Measurements from ENCODE around the gene TMED8. TPM values are rescaled to one million over a fixed set of nuclear protein-coding genes. Genes with fewer than 3 reads are reported as not detected.

Gene TMED8
- total and polyA plus RNA-seq, 12 donors, result 4.8 to 23.6 (median 19.9) TPM

- no peak for DNase-seq
- Histone ChIP-seq H3K9me3 (replicated peaks in 1 of 3) (no peaks in the 10 kb centered on the region), H3K4me3 (no peak overlapping the region), H3K27ac (no peak overlapping the region), H3K4me1 (replicated peaks in 1 of 2) (peaks cover 7 to 16% of the 10 kb centered on the region in 2 donors), H3K36me3 (replicated peaks in 1 of 2) (no peaks in the 10 kb centered on the region), H3K27me3 (no peaks in the 10 kb centered on the region)
- no peak for TF ChIP-seq CTCF (IDR thresholded peaks at IDR 0.05)
- no peak for TF ChIP-seq POLR2A (IDR thresholded peaks at IDR 0.05)
- intact Hi-C loops (cut with DNase I), result loop anchor here in 1 of 2 donors (10.0 kb wide), 1 partner anchor 51 kb away; the partner anchor contains the start of genes SAMD15 and TMED8
- 89 to 100% (median 94%) methylated on average over 2 to 3 of the region's 3 CpGs for WGBS, 4 donors
These were observed 52.6 kb downstream of the TMED8 start for GRCh38 chr14:77324289-77324688.

DNA sequence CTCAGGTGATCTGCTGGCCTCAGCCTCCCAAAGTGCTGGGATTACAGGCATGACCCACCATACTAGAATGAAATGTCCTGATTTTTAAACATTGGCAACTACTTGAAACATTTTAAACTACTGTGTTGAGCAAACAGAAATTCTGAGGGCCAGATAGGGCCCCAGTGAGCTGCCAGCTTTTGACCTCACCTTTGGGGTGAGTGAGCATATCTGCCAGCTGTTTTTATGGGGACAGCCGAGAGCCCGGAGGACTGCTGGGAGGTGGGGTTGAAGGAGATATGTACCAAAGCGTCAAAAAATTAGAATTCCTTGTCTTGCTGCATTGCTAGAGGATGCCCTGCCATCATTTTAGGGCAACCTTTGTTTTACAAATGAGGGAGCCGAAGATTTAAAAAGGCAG is 53.3 kb downstream of the TMED8 start:
- intact Hi-C loops (cut with DNase I), result loop anchor here in 1 of 2 donors (10.0 kb wide), 1 partner anchor 51 kb away; the partner anchor contains the start of genes SAMD15 and TMED8
- no peak for DNase-seq
- Histone ChIP-seq H3K27ac (no peak overlapping the region), H3K27me3 (no peaks in the 10 kb centered on the region), H3K9me3 (replicated peaks in 1 of 3) (no peaks in the 10 kb centered on the region), H3K4me1 (replicated peaks in 1 of 2) (peaks cover 8 to 19% of the 10 kb centered on the region in 2 donors), H3K36me3 (replicated peaks in 1 of 2) (no peaks in the 10 kb centered on the region), H3K4me3 (no peak overlapping the region)
- 81 to 87% (median 84%) methylated on average over 4 of the region's 4 CpGs for WGBS, 4 donors
- TF ChIP-seq POLR2A (IDR thresholded peaks at IDR 0.05) (no peak), CTCF (IDR thresholded peaks at IDR 0.05) (no peak)

- H3K4me3 ChIP-seq, result no peak overlapping the region
- no peaks in the 10 kb centered on the region for H3K9me3 ChIP-seq (replicated peaks in 1 of 3)
- intact Hi-C loops (cut with DNase I), result loop anchor here in 1 of 2 donors (10.0 kb wide), 1 partner anchor 52 kb away; the partner anchor contains the start of genes SAMD15 and TMED8
- TF ChIP-seq CTCF (IDR thresholded peaks at IDR 0.05) (no peak), POLR2A (IDR thresholded peaks at IDR 0.05) (no peak)
- DNase-seq, result no peak
- H3K27ac ChIP-seq, result no peak overlapping the region
- 97 to 100% (median 99%) methylated on average over 5 of the region's 5 CpGs for WGBS, 4 donors
- H3K4me1 ChIP-seq (replicated peaks in 1 of 2), result peaks cover 8 to 22% of the 10 kb centered on the region in 2 donors
- H3K36me3 ChIP-seq (replicated peaks in 1 of 2), result no peaks in the 10 kb centered on the region
- H3K27me3 ChIP-seq, result no peaks in the 10 kb centered on the region
These were observed 53.9 kb downstream of the TMED8 start for GRCh38 chr14:77322951-77323350.

- Histone ChIP-seq H3K4me1 (replicated peaks in 1 of 2) (peaks cover 8 to 22% of the 10 kb centered on the region in 2 donors), H3K27ac (peak overlapping the region in 2 of 5 donors; percentile 99), H3K27me3 (no peaks in the 10 kb centered on the region), H3K9me3 (replicated peaks in 1 of 3) (no peaks in the 10 kb centered on the region), H3K4me3 (peak overlapping the region in 1 of 4 donors; percentile 72), H3K36me3 (replicated peaks in 1 of 2) (no peaks in the 10 kb centered on the region)
- no peak for TF ChIP-seq POLR2A (IDR thresholded peaks at IDR 0.05)
- TF ChIP-seq CTCF (IDR thresholded peaks at IDR 0.05), result no peak
- DNase-seq, result no peak
- intact Hi-C loops (cut with DNase I), result loop anchor here in 1 of 2 donors (10.0 kb wide), 1 partner anchor 52 kb away; the partner anchor contains the start of genes SAMD15 and TMED8
- 67 to 79% (median 69%) methylated on average over 5 of the region's 5 CpGs for WGBS, 4 donors
These were observed 54.5 kb downstream of the TMED8 start for GRCh38 chr14:77322250-77322902.

Data from adrenal gland (tissue), 12 donors.